Esophagus (tissue), 2 donors: ENCODE data around the gene NTSR2. TPM values are rescaled to one million over a fixed set of nuclear protein-coding genes. Genes with fewer than 3 reads are reported as not detected.

Experiments
- H3K27ac ChIP-seq, 2 donors: one replicate each; pipeline ENCODE4 v1.5.1; 2013; ENCODE audit warnings: low read depth in 2 of 2, mild to moderate bottlenecking in 2 of 2, inconsistent platforms in 1 of 2, low read length in 1 of 2, moderate library complexity in 1 of 2
- H3K27me3 ChIP-seq, 2 donors: one replicate each; pipeline ENCODE4 v1.6.1; 2013; ENCODE audit warnings: low read length in 2 of 2, control low read depth in 1 of 2, mild to moderate bottlenecking in 1 of 2; ENCODE audit not compliant: insufficient read depth in 2 of 2, control insufficient read depth in 1 of 2
- H3K36me3 ChIP-seq, 2 donors: one replicate each; pipeline ENCODE4 v1.6.1; 2013; ENCODE audit warnings: low read length in 1 of 2; ENCODE audit not compliant: control insufficient read depth in 2 of 2, insufficient read depth in 2 of 2
- H3K4me1 ChIP-seq, 2 donors: one replicate each; pipeline ENCODE4 v1.6.1; 2013; ENCODE audit warnings: low read length in 1 of 2; ENCODE audit not compliant: control insufficient read depth in 2 of 2, insufficient read depth in 2 of 2
- H3K4me3 ChIP-seq, 2 donors: one replicate each; pipeline ENCODE4 v1.5.1; 2013; ENCODE audit warnings: low read length in 2 of 2, mild to moderate bottlenecking in 2 of 2, low read depth in 1 of 2, moderate library complexity in 1 of 2
- H3K9me3 ChIP-seq, 2 donors: one replicate each; pipeline ENCODE4 v1.6.1; 2013; ENCODE audit warnings: mild to moderate bottlenecking in 2 of 2, low read depth in 1 of 2, low read length in 1 of 2, moderate library complexity in 1 of 2; ENCODE audit not compliant: control insufficient read depth in 2 of 2, insufficient read depth in 1 of 2
- WGBS, 2 donors: extraction: QIAGEN DNeasy Blood & Tissue Kit; methylation state at CpG; one replicate each; pipeline ENCODE4 v1.1.7; 2013; 5-methylcytosine and 5-hydroxymethylcytosine counted together
- polyA plus RNA-seq, 2 donors: library from polyadenylated mRNA; stranded (reverse); fragments of 200-250 nt; gene quantifications; one replicate each; pipeline ENCODE4 v1.2.3, GENCODE V29; 2013
- donor health status: healthy with polysubstance abuse.
- donor health status: Bipolar disorder and iron deficiency.

Gene NTSR2
- polyA plus RNA-seq, 2 donors: not detected

- Histone ChIP-seq H3K27ac (no peak overlapping the region), H3K4me1 (no peaks in the 10 kb centered on the region), H3K9me3 (no peaks in the 10 kb centered on the region), H3K4me3 (no peak overlapping the region), H3K36me3 (no peaks in the 10 kb centered on the region), H3K27me3 (no peaks in the 10 kb centered on the region)
- 92 to 93% methylated on average over 15 of the region's 15 CpGs for WGBS, 2 donors
Measured at GRCh38 chr2:11635141-11635540, 34.9 kb downstream of the NTSR2 start.

GRCh38 chr2:11634584-11634983 lies 35.4 kb downstream of the NTSR2 start:
- Histone ChIP-seq H3K4me1 (no peaks in the 10 kb centered on the region), H3K36me3 (no peaks in the 10 kb centered on the region), H3K4me3 (no peak overlapping the region), H3K27me3 (no peaks in the 10 kb centered on the region), H3K9me3 (peaks cover 0 to 2% of the 10 kb centered on the region in 2 donors), H3K27ac (no peak overlapping the region)
- 92% methylated on average over 15 of the region's 15 CpGs for WGBS, 2 donors

- no peak overlapping the region for H3K27ac ChIP-seq
- 92 to 95% methylated on average over 27 to 28 of the region's 28 CpGs for WGBS, 2 donors
- peaks cover 0 to 2% of the 10 kb centered on the region in 2 donors for H3K9me3 ChIP-seq
- no peaks in the 10 kb centered on the region for H3K27me3 ChIP-seq
- no peaks in the 10 kb centered on the region for H3K4me1 ChIP-seq
- H3K4me3 ChIP-seq: no peak overlapping the region
- no peaks in the 10 kb centered on the region for H3K36me3 ChIP-seq
Measured at GRCh38 chr2:11633923-11634478, 36.0 kb downstream of the NTSR2 start.

GRCh38 chr2:11631462-11631861 lies 38.5 kb downstream of the NTSR2 start:
- no peaks in the 10 kb centered on the region for H3K4me1 ChIP-seq
- peaks cover 0 to 2% of the 10 kb centered on the region in 2 donors for H3K9me3 ChIP-seq
- no peaks in the 10 kb centered on the region for H3K36me3 ChIP-seq
- H3K4me3 ChIP-seq: no peak overlapping the region
- WGBS, 2 donors: 67 to 76% methylated on average over 7 of the region's 7 CpGs
- H3K27ac ChIP-seq: no peak overlapping the region
- H3K27me3 ChIP-seq: no peaks in the 10 kb centered on the region

GRCh38 chr2:11630855-11631254 lies 39.1 kb downstream of the NTSR2 start:
- Histone ChIP-seq H3K4me3 (no peak overlapping the region), H3K9me3 (peaks cover 0 to 2% of the 10 kb centered on the region in 2 donors), H3K4me1 (no peaks in the 10 kb centered on the region), H3K36me3 (no peaks in the 10 kb centered on the region), H3K27me3 (no peaks in the 10 kb centered on the region), H3K27ac (no peak overlapping the region)
- 86 to 87% methylated on average over 4 of the region's 4 CpGs for WGBS, 2 donors

- Histone ChIP-seq H3K36me3 (no peaks in the 10 kb centered on the region), H3K4me3 (no peak overlapping the region), H3K9me3 (peaks cover 0 to 2% of the 10 kb centered on the region in 2 donors), H3K4me1 (no peaks in the 10 kb centered on the region), H3K27me3 (no peaks in the 10 kb centered on the region), H3K27ac (no peak overlapping the region)
- 84% methylated on average over 11 of the region's 11 CpGs for WGBS, 2 donors
Measured at GRCh38 chr2:11629851-11630250, 40.1 kb downstream of the NTSR2 start.

GRCh38 chr2:11629215-11629614 lies 40.8 kb downstream of the NTSR2 start:
- Histone ChIP-seq H3K4me1 (no peaks in the 10 kb centered on the region), H3K9me3 (peaks cover 0 to 2% of the 10 kb centered on the region in 2 donors), H3K27ac (no peak overlapping the region), H3K27me3 (no peaks in the 10 kb centered on the region), H3K4me3 (no peak overlapping the region), H3K36me3 (no peaks in the 10 kb centered on the region)
- WGBS, 2 donors: 88% methylated on average over 11 of the region's 11 CpGs

GRCh38 chr2:11628675-11629074 lies 41.3 kb downstream of the NTSR2 start:
- no peaks in the 10 kb centered on the region for H3K36me3 ChIP-seq
- WGBS, 2 donors: 80 to 85% methylated on average over 9 of the region's 9 CpGs

GRCh38 chr2:11625671-11626070 lies 44.3 kb downstream of the NTSR2 start:
- 86 to 89% methylated on average over 10 of the region's 10 CpGs for WGBS, 2 donors
- Histone ChIP-seq H3K27me3 (no peaks in the 10 kb centered on the region), H3K36me3 (no peaks in the 10 kb centered on the region), H3K4me3 (no peak overlapping the region), H3K9me3 (peaks cover 0 to 2% of the 10 kb centered on the region in 2 donors), H3K4me1 (no peaks in the 10 kb centered on the region), H3K27ac (no peak overlapping the region)

More at GRCh38 chr2:11628675-11629074, 41.3 kb downstream of the NTSR2 start:
- H3K9me3 ChIP-seq: peaks cover 0 to 2% of the 10 kb centered on the region in 2 donors
- H3K27me3 ChIP-seq: no peaks in the 10 kb centered on the region
- H3K4me1 ChIP-seq: no peaks in the 10 kb centered on the region
- H3K4me3 ChIP-seq: no peak overlapping the region
- no peak overlapping the region for H3K27ac ChIP-seq

GRCh38 chr2:11624893-11625292 lies 45.1 kb downstream of the NTSR2 start:
- Histone ChIP-seq H3K9me3 (peaks cover 0 to 2% of the 10 kb centered on the region in 2 donors), H3K27ac (no peak overlapping the region), H3K27me3 (no peaks in the 10 kb centered on the region), H3K4me3 (no peak overlapping the region), H3K4me1 (no peaks in the 10 kb centered on the region), H3K36me3 (no peaks in the 10 kb centered on the region)
- 88 to 92% methylated on average over 10 of the region's 10 CpGs for WGBS, 2 donors
